Measurements from ENCODE around the gene XIRP2. TPM values are rescaled to one million over a fixed set of nuclear protein-coding genes. Genes with fewer than 3 reads are reported as not detected.

Gene XIRP2
- total RNA-seq, 1 experiment from 2014 or later = not detected

- Histone ChIP-seq H3K27me3 (ENCODE audit: insufficient read depth, low read length) (no peaks in the 10 kb centered on the region), H4K20me1 (ENCODE audit: insufficient read depth) (no peaks in the 10 kb centered on the region), H3K9me2 (ENCODE audit: insufficient read depth) (no peaks in the 10 kb centered on the region), H3K9me3 (ENCODE audit: control insufficient read depth in 1 of 2, insufficient read depth in 1 of 2, low read depth in 1 of 2, low read length in 2 of 2) (no peaks in the 10 kb centered on the region), H3K27ac (ENCODE audit: low read depth, low read length) (no peak overlapping the region), H2AFZ (ENCODE audit: low read depth, low read length, poor library complexity, severe bottlenecking) (no peak overlapping the region), H3K79me2 (ENCODE audit: insufficient read depth, low read length) (no peaks in the 10 kb centered on the region), H3K4me3 (replicated peaks in 1 of 2; ENCODE audit: low read depth in 1 of 2, low read length in 2 of 2) (no peak overlapping the region), H3K9ac (ENCODE audit: low read length) (no peak overlapping the region), H3K4me1 (ENCODE audit: control insufficient read depth in 1 of 2, insufficient read depth in 2 of 2, low read length in 2 of 2) (no peaks in the 10 kb centered on the region), H3K4me2 (ENCODE audit: low read length) (no peak overlapping the region), H3K36me3 (ENCODE audit: control insufficient read depth in 1 of 2, insufficient read depth in 2 of 2, low read length in 2 of 2) (no peaks in the 10 kb centered on the region)
- ChIA-PET RAD21 (ENCODE audit: low non-redundant PET in 1 of 2, low total read pairs in 2 of 2, uncharacterized antibody in 2 of 2, unreplicated experiment in 2 of 2) (no interaction called here), CTCF (no interaction called here), POLR2A (no interaction called here)
- no TSS peak for BruUV-seq (replicated peaks)
- intact Hi-C loops (cut with micrococcal nuclease) = no loop called here
- ATAC-seq (no peak), DNase-seq (ENCODE audit: low read depth, low spot score) (no peak)
- TF ChIP-seq POLR2A (IDR thresholded peaks at IDR 0.05; ENCODE audit: borderline replicate concordance, extremely low read depth, insufficient read depth, insufficient read length) (no peak), ZFX (IDR thresholded peaks at IDR 0.05) (no peak)
- TF ChIP-seq, protein P1, sequence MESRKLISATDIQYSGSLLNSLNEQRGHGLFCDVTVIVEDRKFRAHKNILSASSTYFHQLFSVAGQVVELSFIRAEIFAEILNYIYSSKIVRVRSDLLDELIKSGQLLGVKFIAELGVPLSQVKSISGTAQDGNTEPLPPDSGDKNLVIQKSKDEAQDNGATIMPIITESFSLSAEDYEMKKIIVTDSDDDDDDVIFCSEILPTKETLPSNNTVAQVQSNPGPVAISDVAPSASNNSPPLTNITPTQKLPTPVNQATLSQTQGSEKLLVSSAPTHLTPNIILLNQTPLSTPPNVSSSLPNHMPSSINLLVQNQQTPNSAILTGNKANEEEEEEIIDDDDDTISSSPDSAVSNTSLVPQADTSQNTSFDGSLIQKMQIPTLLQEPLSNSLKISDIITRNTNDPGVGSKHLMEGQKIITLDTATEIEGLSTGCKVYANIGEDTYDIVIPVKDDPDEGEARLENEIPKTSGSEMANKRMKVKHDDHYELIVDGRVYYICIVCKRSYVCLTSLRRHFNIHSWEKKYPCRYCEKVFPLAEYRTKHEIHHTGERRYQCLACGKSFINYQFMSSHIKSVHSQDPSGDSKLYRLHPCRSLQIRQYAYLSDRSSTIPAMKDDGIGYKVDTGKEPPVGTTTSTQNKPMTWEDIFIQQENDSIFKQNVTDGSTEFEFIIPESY (IDR thresholded peaks at IDR 0.05; ENCODE audit: extremely low read depth, insufficient replicate concordance, low read length) = no peak
These were observed 33.1 kb downstream of the XIRP2 start for GRCh38 chr2:166921261-166921896.

DNA sequence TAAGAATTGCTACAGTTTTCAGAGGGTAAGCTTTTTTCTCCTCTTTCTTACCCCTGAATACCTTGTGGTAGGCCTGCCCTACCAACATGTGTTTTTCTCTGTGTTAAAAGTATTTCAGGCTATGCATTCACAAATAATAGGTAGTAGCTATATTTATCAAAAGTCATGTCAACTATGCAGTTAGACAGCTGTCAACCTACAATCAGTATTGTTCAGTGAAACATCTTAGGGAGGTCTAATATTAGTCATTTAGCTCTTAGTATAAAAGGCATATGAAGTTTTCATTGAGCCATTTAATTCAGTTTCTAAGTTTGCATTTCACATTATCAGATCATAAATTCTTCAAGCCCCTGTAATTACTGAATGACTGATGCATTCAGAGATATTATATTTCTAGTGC is 36.7 kb downstream of the XIRP2 start:
- H3K4me2 ChIP-seq (ENCODE audit: low read length) = no peak overlapping the region
- DNase-seq (ENCODE audit: low read depth, low spot score) (no peak), ATAC-seq (no peak)
- H4K20me1 ChIP-seq (ENCODE audit: insufficient read depth) = no peaks in the 10 kb centered on the region
- H3K4me1 ChIP-seq (ENCODE audit: control insufficient read depth in 1 of 2, insufficient read depth in 2 of 2, low read length in 2 of 2) = no peaks in the 10 kb centered on the region
- ChIA-PET RAD21 (ENCODE audit: low non-redundant PET in 1 of 2, low total read pairs in 2 of 2, uncharacterized antibody in 2 of 2, unreplicated experiment in 2 of 2) (no interaction called here), POLR2A (no interaction called here), CTCF (no interaction called here)
- H3K79me2 ChIP-seq (ENCODE audit: insufficient read depth, low read length) = no peaks in the 10 kb centered on the region
- H3K27me3 ChIP-seq (ENCODE audit: insufficient read depth, low read length) = no peaks in the 10 kb centered on the region
- TF ChIP-seq ELF1 (IDR thresholded peaks at IDR 0.05; ENCODE audit: borderline replicate concordance, low read depth) (no peak), EZH2 (IDR thresholded peaks at IDR 0.05) (no peak), ZNF274 (IDR thresholded peaks at IDR 0.05; ENCODE audit: low read depth, low read length) (no peak), TCF7L2 (IDR thresholded peaks at IDR 0.05; ENCODE audit: borderline replicate concordance, extremely low read depth, insufficient read depth, insufficient read length) (no peak), ZFX (IDR thresholded peaks at IDR 0.05) (no peak), YY1 (IDR thresholded peaks at IDR 0.05; ENCODE audit: extremely low read depth, insufficient replicate concordance, low read depth, low read length) (no peak)
- H2AFZ ChIP-seq (ENCODE audit: low read depth, low read length, poor library complexity, severe bottlenecking) = no peak overlapping the region
- no peak overlapping the region for H3K9ac ChIP-seq (ENCODE audit: low read length)
- no TSS peak for BruUV-seq (replicated peaks)
- H3K4me3 ChIP-seq (replicated peaks in 1 of 2; ENCODE audit: low read depth in 1 of 2, low read length in 2 of 2) = no peak overlapping the region
- intact Hi-C loops (cut with micrococcal nuclease) = no loop called here
- H3K27ac ChIP-seq (ENCODE audit: low read depth, low read length) = no peak overlapping the region
- no peaks in the 10 kb centered on the region for H3K36me3 ChIP-seq (ENCODE audit: control insufficient read depth in 1 of 2, insufficient read depth in 2 of 2, low read length in 2 of 2)
- no peaks in the 10 kb centered on the region for H3K9me2 ChIP-seq (ENCODE audit: insufficient read depth)
- peaks cover 0 to 3% of the 10 kb centered on the region in 2 experiments; a peak in 1 of 4 replicates for H3K9me3 ChIP-seq (ENCODE audit: control insufficient read depth in 1 of 2, insufficient read depth in 1 of 2, low read depth in 1 of 2, low read length in 2 of 2)
